NCI-H2196 (cell line): ENCODE data around the gene MYO5C.
"Not testable (repeated sequence)": the region's sequence is repeated elsewhere in the genome, so short reads cannot be mapped to it uniquely, and the experiment has no call there.

Experiments used
- DNase-seq: peaks from one replicate; lab custom pipeline; 2025; ENCODE audit not compliant: unreplicated experiment; lab: John Stamatoyannopoulos, UW

Gene MYO5C

DNA sequence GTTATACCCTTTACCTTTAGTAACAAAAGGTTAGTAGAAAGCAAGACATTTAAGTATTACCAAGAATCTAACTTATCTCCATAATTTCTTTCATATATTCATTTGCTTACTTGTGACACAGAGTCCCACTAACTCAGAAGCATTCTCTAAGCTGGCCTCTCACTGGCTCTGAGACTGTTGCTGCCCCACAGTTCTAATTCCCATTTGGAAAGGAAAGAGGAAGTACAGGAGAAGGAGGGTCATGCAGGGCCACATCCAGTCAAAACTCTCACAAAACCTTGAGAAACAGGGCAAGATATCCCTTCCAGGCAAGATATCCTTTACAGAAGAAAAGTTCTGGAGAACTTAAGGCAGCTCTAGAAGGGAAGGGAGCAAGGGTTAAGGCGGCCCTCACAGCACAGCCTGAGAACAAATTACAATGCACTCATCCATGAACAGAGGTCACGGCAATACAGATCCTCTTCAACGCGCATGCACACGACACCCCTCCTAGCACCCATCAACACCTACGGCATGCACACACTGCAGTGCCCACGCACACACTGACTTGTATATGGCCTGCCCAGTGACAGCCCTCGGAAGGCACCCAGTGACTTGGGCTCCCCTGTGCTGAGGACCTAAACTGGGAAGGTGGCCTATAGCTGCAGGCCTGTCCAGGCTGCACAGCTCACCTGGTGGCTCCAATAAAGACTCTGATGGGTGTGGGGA lies 13.0 kb upstream of the MYO5C start:
- DNase-seq = no peak

DNA sequence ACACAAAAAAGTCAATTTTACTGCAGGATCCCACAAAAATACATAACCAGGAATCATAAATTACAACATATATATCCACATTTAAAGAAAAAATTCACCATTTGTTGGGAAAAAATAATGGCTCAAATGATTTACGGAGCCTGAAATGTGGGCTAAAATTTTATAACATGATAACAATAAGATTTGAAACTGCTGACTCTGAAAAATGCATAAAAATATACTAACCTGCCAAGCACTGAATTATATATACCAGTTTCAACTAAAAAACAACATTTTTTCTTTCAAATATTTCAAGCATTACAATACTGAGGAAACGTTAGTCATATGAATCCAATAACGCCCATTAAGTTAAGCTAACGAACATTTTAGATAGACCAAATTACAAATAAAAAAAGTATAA lies 12.2 kb upstream of the MYO5C start:
- no peak for DNase-seq

DNA sequence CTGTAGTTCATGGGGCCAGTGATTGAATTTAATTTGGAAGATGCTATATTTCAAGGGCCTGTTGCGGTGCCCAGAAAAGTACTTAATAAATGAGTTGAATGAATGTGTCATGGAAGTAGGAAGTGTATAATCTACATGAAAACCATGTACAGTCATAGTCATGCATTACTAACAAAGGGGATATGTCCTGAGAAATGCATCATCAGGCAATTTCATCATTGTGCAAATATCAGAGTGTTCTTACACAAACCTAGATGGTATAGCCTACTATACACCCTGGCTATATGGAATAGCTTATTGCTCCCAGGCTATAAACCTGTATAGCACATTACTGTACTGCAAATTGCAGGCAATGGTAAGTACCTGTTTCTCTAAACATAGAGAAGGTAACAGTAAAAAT lies 10.7 kb upstream of the MYO5C start:
- DNase-seq = no peak

DNA sequence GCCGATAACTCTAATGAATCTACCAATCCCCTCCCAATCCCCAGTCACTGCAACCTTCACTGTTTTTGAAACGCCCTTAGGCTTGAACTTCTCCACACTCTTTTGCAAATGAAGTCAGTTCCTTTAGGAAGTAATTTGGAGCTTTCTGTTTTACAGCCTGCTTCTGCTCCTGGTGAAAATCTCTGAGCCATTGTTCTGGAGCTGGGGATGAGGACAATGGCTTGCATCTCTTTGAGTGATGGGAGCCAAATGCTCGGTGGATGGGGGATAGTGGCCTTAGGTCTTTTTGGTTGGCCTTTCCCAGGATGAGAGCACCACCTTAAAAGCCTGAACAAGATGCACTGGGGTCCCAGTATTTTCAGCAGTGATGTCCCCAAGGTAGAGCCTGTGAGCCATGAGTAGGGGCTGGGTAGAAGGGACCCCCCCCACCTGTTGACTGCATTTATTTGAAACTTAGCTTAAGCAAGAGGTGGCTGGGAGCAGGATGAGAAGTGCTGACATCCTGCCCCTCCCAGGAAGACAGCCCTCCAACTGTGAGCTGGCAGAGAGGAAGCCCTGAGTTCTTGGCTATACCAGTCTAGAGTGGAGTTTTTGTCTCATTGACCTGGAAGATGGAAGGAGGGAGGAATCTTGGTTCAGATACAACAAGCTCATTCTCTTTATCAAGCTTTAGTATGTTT lies 7.6 kb upstream of the MYO5C start:
- no peak for DNase-seq

DNA sequence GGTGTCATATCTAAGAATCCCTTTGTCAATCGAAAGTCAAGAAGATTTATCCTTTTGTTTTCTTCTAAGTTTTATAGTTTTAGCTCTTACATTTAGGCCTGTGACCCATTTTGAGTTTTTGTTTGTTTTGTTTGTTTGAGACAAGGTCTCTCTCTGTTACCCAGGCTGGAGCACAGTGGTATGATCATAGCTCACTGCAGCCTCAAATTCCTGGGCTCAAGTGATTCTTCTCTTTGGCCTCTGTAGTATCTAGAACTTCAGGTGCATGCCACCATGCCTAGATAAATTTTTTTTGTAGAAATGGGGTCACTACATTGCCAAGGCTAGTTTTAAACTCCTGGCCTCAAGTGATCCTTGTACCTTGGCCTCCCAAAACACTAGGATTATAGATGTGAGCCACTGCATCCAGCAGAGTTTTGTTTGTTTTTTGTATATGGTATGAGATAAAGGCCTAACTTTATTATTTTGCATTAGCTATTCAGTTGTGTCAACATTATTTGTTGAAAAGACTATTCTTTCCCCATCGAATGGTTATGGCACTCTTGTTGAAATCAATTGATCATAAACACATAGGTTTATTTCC lies 5.8 kb upstream of the MYO5C start:
- DNase-seq = no peak

DNA sequence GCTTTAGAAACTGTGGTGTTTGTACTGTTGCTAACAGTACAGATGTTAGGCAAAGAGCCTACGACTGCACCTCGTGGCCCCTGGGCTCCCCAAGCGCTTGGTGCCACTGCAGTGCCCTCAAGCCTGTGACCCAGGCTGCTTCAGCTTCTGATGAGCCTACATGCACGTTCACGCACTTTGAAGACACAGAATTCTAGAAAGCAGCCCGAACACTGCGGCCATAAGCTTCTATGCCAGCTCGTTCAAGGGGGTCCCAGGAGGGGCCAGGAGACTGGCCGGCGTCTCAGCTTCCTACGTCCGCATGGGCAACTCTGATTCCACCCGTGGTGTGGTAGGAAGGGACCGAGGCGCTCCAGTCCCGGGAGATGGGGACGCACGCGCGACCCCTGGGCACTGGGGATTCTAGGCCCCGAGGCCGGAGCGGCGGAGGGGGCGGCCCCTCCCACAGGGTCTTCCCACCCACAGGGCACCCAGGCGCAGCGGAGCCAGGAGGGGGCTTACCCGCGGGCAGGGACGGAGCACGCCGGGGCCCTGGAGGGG lies 653 bp downstream of the MYO5C start:
- no peak for DNase-seq

DNA sequence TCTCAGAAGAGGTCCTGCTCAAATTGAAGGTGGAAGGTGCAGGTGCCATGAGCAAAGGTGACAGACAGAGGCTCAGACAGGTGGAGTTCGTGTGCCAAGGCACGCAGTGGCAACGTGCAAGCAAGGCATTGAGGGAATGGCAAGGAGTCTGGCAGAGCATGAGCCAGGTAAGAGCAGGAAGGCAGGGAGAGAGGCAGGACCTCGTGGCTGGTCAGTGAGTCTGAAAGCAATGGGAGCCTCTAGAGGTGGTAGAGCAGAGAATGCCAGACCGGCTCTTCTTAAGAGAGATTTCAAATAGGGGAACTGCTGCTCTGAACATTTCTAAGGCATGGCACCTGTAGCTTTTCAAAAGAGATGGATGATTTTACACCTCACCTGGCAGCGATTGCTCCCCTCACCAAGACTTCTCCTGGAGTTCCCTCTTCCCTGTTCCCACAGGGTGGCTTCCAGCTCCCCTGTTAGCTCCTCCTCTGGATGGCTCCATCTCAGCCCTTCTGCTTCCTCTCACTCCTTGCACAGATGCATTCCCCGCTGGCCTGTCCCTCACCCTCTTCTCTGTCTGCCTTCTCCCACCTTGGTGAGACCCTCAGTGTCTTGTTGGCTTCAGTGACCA lies 2.7 kb downstream of the MYO5C start:
- no peak for DNase-seq

DNA sequence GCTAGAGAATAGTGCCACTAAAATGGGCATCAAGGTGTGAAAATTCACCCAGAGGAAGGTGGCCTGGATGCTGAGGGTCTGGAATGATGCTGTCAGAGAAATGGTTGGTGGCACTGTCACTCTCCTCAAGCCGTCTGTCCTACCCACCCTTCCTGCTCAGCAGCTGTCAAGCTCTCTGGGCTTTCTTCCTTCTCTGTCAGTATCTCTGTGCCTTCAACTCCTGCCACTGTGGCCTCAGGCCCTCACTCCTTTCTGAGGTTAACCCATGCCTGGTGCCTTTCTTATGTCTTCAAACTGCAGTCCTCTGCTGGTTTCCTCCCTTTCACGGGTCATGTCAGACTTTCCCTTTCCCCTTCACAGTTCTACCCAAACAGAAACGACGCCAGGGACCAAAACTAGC lies 4.4 kb downstream of the MYO5C start:
- DNase-seq = no peak

DNA sequence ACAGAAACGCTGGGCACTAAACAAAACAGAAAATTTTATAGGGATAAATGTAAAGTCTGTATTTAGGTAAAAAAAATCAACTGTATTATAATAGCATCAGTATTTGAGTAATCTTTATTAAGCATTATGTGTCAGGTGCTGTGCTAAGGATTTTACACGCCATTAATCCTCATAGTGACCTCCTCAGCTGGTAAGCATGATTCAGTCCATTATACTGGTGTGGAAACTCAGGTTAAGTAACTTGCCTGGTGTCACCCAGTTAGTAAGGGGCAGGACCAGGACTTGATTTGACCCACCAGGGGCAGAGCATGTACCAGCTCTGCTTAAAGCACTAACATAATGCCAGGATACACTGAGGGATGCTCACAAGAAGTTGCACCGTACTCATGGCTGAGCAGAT lies 4.8 kb downstream of the MYO5C start:
- DNase-seq = no peak

DNA sequence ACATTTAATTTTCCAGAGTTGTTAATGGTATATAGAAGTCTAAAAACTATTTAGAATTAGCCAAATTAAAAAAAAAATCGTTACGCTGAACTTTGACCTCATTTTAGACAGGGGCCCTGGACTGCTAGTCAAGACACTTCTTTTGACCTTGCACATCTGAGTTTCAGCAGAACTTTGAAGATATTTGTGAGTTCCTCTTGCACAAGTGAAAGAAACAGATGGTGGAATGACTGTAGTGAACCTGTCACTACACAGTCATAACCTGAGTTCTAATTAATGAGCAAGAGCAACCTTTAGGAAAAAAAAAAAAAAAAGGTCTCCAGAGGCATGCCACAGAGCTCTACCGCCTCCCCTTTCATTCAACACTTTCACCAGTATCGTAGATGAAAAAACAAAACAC lies 5.3 kb downstream of the MYO5C start:
- no peak for DNase-seq

DNA sequence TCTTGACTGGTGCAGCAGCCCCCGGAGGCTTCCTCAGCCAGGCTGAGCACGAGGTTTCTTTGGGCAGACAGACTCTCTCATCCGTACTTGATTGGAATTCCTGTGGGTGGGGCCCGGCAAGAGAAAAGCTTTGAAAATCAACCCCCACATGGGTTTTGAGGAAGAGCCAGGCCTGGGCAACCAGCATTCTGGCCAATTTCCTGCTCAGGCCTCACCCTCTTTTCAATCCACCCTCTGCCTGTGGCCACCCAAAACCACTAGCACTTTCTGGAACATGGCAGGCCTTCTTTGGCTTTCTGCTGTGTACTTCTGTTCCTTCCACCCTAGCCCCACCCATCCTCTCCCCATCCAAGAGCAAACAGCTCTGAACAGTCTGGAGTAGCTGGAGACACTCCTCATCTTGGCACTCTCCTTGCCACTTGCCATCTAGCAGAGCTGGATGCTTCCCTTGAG lies 5.9 kb downstream of the MYO5C start:
- no peak for DNase-seq

DNA sequence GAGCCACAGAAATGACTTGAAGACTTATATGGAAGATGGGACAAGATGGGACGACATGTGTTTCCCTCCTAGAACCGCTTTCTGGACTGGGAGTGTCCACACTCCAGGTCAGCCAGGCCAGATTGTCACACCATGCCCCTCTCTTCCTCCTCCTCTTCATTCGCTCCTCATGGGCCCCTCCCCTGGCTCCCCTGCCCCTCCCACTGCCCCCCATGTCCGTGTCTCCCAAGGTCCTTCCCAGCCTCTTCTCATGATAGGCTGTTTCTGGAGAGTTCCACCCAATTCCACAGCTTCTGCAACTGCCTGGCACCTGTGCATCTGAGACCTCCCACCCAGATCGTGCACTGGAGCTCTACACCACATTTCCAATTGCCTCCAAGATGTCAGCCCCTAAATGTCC lies 6.6 kb downstream of the MYO5C start:
- DNase-seq = no peak

DNA sequence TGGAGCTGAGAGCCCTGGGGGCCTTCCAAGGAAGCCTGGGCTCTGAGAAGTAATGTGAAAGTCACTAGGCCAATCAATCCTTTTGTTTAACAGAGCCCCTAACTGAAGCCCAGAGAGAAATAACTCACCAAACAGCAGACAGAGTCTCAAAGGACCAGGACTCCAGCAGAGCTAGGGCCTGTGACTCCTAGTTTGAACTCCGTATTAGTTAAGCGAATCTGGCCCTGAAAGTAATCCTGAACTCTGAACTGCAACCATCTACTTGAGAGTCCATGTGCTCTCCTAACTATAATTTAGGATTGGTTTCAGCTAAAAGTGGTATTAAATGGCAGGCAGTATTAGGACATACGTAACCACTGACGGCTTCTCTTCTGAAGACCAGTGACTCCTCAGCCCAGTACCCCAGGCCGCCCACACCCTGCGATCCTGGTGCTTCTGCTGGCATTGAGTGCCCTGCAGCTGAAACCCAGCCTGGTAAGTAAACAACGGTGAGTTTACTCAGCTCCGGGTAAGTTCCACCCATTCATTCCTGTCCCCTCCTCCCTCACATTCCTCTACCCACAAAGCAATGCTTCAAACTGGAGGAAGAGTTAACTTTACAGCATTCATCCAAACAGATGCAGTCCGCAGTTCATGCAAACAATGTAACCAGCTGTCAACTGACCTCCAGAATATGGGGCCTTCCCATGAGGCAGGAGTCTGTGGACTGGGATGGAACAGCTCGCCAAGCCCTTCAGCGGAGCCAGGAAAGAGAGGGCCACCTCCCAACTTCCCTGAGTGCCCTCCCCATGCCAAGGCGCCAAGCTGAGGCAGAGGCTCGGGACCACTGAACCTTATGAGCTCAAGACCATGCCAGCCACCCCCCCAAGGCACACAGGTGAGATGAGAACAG lies 7.3 kb downstream of the MYO5C start:
- DNase-seq = peak; percentile 38

DNA sequence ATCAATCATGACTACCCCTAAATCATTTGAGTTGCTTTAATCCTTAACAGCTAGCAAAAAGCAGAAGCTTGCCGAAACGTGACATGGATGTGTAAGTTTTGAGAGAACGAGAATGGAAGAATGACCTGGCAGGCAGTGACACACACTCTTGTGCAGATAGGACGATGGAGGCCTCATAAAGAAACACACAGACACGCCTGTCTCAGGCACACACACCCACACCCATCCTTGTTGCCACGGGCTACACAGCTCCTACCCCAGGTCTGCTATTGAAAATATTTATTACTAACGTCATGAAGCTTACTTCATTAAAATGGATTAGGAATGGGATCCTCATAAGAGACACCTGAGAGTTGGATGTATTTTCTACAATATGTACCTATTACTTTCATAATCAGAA lies 8.5 kb downstream of the MYO5C start:
- no peak for DNase-seq

DNA sequence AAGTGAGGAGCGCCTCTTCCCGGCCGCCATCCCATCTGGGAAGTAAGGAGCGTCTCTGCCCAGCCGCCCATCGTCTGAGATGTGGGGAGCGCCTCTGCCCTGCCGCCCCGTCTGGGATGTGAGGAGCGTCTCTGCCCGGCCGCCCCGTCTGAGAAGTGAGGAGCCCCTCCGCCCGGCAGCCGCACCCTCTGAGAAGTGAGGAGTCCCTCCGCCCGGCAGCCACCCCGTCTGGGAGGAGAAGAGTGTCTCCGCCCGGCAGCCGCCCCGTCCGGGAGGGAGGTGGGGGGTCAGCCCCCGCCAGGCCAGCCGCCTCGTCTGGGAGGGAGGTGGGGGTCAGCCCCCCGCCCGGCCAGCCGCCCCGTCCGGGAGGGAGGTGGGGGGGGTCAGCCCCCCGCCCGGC lies 9.7 kb downstream of the MYO5C start:
- DNase-seq = not testable (repeated sequence)

DNA sequence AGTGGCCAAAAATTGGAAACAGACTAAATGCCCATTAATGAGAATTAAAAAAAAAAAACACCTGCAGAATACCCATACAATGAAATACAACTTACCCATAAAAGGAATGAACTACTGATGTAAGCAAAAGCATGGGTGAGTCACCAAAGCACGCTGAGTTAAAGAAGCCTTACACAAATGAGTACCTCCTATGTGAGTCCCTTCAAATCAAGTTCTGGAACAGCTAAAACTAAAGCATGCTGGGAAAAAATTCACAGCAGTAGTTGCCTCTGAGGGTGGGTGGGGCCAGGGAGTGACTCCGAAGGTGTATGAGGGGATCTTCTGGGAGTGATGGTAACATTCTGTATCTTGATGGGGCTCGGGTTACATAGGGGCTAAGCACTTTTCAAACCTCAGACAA lies 11.4 kb downstream of the MYO5C start:
- DNase-seq = no peak

DNA sequence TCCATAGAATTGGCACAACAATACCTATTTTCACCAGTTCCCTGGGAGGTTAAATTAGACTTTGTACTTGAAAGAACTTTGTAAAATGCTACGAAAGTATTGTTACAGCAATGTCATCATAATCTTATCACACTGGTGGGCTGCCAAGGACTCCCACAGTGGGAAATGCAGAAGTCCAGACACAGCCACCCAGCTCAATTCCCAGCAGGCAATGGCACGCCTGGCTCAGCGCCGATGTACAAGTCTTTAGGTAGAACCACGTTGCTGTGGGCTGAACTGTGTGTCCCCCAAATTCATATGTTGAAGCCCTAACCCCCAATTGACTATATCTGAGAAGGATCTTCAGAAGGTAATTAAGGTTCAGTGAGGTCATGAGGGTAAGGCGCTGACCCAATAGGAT lies 12.3 kb downstream of the MYO5C start:
- DNase-seq = no peak

DNA sequence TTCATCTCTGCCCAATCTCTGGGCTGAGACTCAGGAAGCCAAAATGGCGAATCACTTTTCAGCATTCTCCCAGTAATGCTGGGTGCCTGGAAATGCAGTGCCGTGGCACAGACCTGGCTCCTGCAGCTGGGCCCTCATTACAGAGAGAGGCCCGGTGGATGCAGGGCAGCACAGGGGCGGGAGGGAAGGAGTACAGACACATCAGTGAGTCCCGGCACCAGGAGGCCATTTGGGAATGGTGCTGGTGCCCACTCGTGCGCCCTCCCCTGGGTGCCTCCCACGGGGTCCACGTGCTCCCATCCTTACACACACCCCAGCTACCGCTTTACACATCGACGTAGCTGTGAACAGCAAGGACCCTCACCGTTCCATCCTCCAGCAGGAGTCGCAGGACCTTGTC lies 13.2 kb downstream of the MYO5C start:
- no peak for DNase-seq

DNA sequence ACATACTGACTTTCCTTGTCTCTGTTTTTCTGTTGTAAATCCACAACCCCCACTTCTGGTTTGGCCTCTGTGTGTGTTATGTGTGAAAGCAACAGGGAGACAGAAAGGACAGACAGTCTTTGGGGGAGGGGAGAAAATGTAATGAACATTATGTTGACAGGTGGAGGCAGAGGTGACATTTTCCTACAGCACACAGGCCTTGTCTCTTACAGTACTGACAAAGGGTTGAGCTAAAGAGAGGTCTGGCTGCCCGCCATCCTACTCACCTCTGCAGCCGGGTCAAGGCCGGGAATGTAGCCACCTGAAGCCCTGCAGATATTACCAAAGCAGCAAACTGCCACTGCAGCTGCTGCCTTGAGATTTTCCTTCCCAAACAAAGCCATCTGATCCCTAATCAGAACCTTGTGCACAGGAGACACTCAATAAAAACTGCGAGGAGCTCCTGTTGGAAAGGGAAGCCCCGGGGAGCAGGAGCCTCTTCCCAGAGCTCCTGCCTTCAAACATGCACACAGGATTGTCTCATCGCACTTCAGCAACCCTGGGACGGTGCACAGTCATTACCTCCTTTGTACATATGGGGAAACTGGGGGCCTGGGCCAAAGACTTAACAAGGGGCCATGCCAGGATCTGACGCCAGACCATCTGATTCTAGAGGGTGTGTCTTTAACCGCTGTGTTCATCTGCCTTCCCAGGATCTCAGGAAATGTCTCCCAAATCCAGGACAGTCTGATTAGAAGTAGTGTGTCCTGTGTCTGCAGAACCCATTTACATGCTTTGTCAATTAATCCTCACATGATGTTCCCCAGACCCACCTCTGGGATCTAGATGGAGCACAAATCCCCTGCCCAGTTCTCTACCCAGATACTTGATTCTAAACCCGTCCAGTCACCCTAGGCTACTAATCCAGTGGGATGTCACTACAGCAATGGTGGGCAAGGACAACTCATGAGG lies 14.2 kb downstream of the MYO5C start:
- DNase-seq = peak; percentile 13
